Stimulated activated naive CD8-positive, alpha-beta T cell treated with anti-CD3 and anti-CD28 coated beads, Interleukin-15, Interleukin-2, amounts not matched to agents 100 ng/mL and 50 ng/mL, for 24 hours (primary cell): Measurements from ENCODE around the gene SGCA.

Experiments
- H3K27ac Mint-ChIP-seq: one replicate; pipeline ENCODE4 v1.8.0; 2021; ENCODE audit warnings: mild to moderate bottlenecking, mixed read lengths
- H3K27me3 Mint-ChIP-seq: one replicate; pipeline ENCODE4 v1.8.0; 2021; ENCODE audit warnings: mixed read lengths
- H3K36me3 Mint-ChIP-seq: one replicate; pipeline ENCODE4 v1.8.0; 2021; ENCODE audit warnings: low read depth, mixed read lengths
- H3K4me1 Mint-ChIP-seq: one replicate; pipeline ENCODE4 v1.8.0; 2021; ENCODE audit warnings: low read depth, mixed read lengths
- H3K4me3 Mint-ChIP-seq: one replicate; pipeline ENCODE4 v1.8.0; 2021; ENCODE audit warnings: mild to moderate bottlenecking, mixed read lengths
- H3K9me3 Mint-ChIP-seq: one replicate; pipeline ENCODE4 v1.8.0; 2021; ENCODE audit warnings: mixed read lengths

Gene SGCA

GRCh38 chr17:50143461-50144176 is 22.2 kb upstream of the SGCA start:
- Mint-ChIP-seq H3K4me1 (peaks cover 83% of the 10 kb centered on the region), H3K27ac (no peak overlapping the region), H3K4me3 (no peak overlapping the region), H3K9me3 (no peaks in the 10 kb centered on the region), H3K27me3 (no peaks in the 10 kb centered on the region), H3K36me3 (peaks cover 69% of the 10 kb centered on the region)

- H3K27ac Mint-ChIP-seq, result peak overlapping the region; percentile 62
- H3K27me3 Mint-ChIP-seq, result no peaks in the 10 kb centered on the region
- H3K4me3 Mint-ChIP-seq, result no peak overlapping the region
Observed at GRCh38 chr17:50144355-50144754, 21.4 kb upstream of the SGCA start.

GRCh38 chr17:50144845-50145531 is 20.8 kb upstream of the SGCA start:
- Mint-ChIP-seq H3K36me3 (peaks cover 55% of the 10 kb centered on the region), H3K27me3 (no peaks in the 10 kb centered on the region), H3K4me3 (peak overlapping the region; percentile 94), H3K27ac (peak overlapping the region; percentile 62), H3K4me1 (peaks cover 77% of the 10 kb centered on the region), H3K9me3 (no peaks in the 10 kb centered on the region)

More at GRCh38 chr17:50144355-50144754, 21.4 kb upstream of the SGCA start:
- Mint-ChIP-seq H3K4me1 (peaks cover 83% of the 10 kb centered on the region), H3K36me3 (peaks cover 62% of the 10 kb centered on the region), H3K9me3 (no peaks in the 10 kb centered on the region)

- peak overlapping the region; percentile 94 for H3K4me3 Mint-ChIP-seq
- peak overlapping the region; percentile 59 for H3K27ac Mint-ChIP-seq
- no peaks in the 10 kb centered on the region for H3K9me3 Mint-ChIP-seq
- no peaks in the 10 kb centered on the region for H3K27me3 Mint-ChIP-seq
- peaks cover 49% of the 10 kb centered on the region for H3K36me3 Mint-ChIP-seq
- H3K4me1 Mint-ChIP-seq, result peaks cover 70% of the 10 kb centered on the region
Observed at GRCh38 chr17:50145532-50146229, 20.1 kb upstream of the SGCA start.

- Mint-ChIP-seq H3K4me1 (peaks cover 66% of the 10 kb centered on the region), H3K36me3 (peaks cover 43% of the 10 kb centered on the region), H3K4me3 (peak overlapping the region; percentile 94)
Observed at GRCh38 chr17:50146230-50146926, 19.4 kb upstream of the SGCA start.

GRCh38 chr17:50146927-50147665 is 18.7 kb upstream of the SGCA start:
- H3K27ac Mint-ChIP-seq, result peak overlapping the region; percentile 96
- no peaks in the 10 kb centered on the region for H3K27me3 Mint-ChIP-seq
- peaks cover 36% of the 10 kb centered on the region for H3K36me3 Mint-ChIP-seq
- no peaks in the 10 kb centered on the region for H3K9me3 Mint-ChIP-seq
- peaks cover 66% of the 10 kb centered on the region for H3K4me1 Mint-ChIP-seq
- peak overlapping the region; percentile 94 for H3K4me3 Mint-ChIP-seq

More at GRCh38 chr17:50146230-50146926, 19.4 kb upstream of the SGCA start:
- H3K9me3 Mint-ChIP-seq, result no peaks in the 10 kb centered on the region
- H3K27me3 Mint-ChIP-seq, result no peaks in the 10 kb centered on the region
- H3K27ac Mint-ChIP-seq, result peak overlapping the region; percentile 96

- Mint-ChIP-seq H3K36me3 (peaks cover 28% of the 10 kb centered on the region), H3K4me1 (peaks cover 64% of the 10 kb centered on the region), H3K4me3 (peak overlapping the region; percentile 94), H3K9me3 (no peaks in the 10 kb centered on the region), H3K27ac (peak overlapping the region; percentile 96), H3K27me3 (no peaks in the 10 kb centered on the region)
Observed at GRCh38 chr17:50147841-50148225, 18.0 kb upstream of the SGCA start.

GRCh38 chr17:50148226-50149090 is 17.3 kb upstream of the SGCA start:
- peaks cover 24% of the 10 kb centered on the region for H3K36me3 Mint-ChIP-seq
- H3K4me1 Mint-ChIP-seq, result peaks cover 59% of the 10 kb centered on the region
- H3K9me3 Mint-ChIP-seq, result no peaks in the 10 kb centered on the region
- H3K27me3 Mint-ChIP-seq, result no peaks in the 10 kb centered on the region
- peak overlapping the region; percentile 94 for H3K4me3 Mint-ChIP-seq
- H3K27ac Mint-ChIP-seq, result peak overlapping the region; percentile 96

GRCh38 chr17:50149091-50149416 is 16.8 kb upstream of the SGCA start:
- peaks cover 22% of the 10 kb centered on the region for H3K36me3 Mint-ChIP-seq
- H3K27me3 Mint-ChIP-seq, result no peaks in the 10 kb centered on the region
- H3K9me3 Mint-ChIP-seq, result no peaks in the 10 kb centered on the region
- peaks cover 53% of the 10 kb centered on the region for H3K4me1 Mint-ChIP-seq
- peak overlapping the region; percentile 85 for H3K27ac Mint-ChIP-seq
- peak overlapping the region; percentile 94 for H3K4me3 Mint-ChIP-seq

GRCh38 chr17:50149417-50150353 is 16.1 kb upstream of the SGCA start:
- no peaks in the 10 kb centered on the region for H3K9me3 Mint-ChIP-seq
- H3K4me1 Mint-ChIP-seq, result peaks cover 53% of the 10 kb centered on the region
- peak overlapping the region; percentile 94 for H3K4me3 Mint-ChIP-seq
- peaks cover 16% of the 10 kb centered on the region for H3K36me3 Mint-ChIP-seq
- peak overlapping the region; percentile 85 for H3K27ac Mint-ChIP-seq
- no peaks in the 10 kb centered on the region for H3K27me3 Mint-ChIP-seq

- Mint-ChIP-seq H3K9me3 (no peaks in the 10 kb centered on the region), H3K4me1 (peaks cover 53% of the 10 kb centered on the region), H3K27ac (peak within 1 kb of the TSS; percentile 96), H3K36me3 (peaks cover 12% of the 10 kb centered on the region), H3K4me3 (peak within 1 kb of the TSS; percentile 94), H3K27me3 (no peaks in the 10 kb centered on the region)
Observed at GRCh38 chr17:50150354-50151040, 15.3 kb upstream of the SGCA start, which contains the start of gene PPP1R9B. TSS of gene PPP1R9B (minus strand) at chr17:50150677. CDS start at chr17:50150513, 164 bp downstream.
